Pancreas (tissue), 10 donors: Measurements from ENCODE around the gene POU2AF1. TPM values are rescaled to one million over a fixed set of nuclear protein-coding genes. Genes with fewer than 3 reads are reported as not detected.

ENCODE experiments used
- ATAC-seq, 4 donors: fragments of 200-7000 bp; cut with Tn5 transposase; one replicate each; pipeline versions ENCODE4 v1.8.0 to v1.9.1; 2020; ENCODE audit warnings: mild to moderate bottlenecking in 4 of 4, moderate library complexity in 4 of 4
- DNase-seq, 6 donors: peaks; one replicate each; pipeline ENCODE4 v3.0.0-alpha.2; 2020
- FAIRE-seq: peaks from 2 replicates; lab custom pipeline; 2012; peaks lifted over from hg19 to GRCh38; lab: Jason Lieb, UNC
- H3K27ac ChIP-seq, 4 donors: fragments of 200-600 bp; sonication (generic); 1 replicate in 3 of 4; 2 replicates in 1 of 4; pipeline versions ENCODE4 v1.5.0 to v1.8.0; 2020
- H3K27me3 ChIP-seq, 4 donors: fragments of 200-600 bp; one replicate each; pipeline ENCODE4 v1.8.0; 2021
- H3K36me3 ChIP-seq, 3 donors: fragments of 200-600 bp; sonication (generic) in 1 of 3; one replicate each; pipeline versions ENCODE4 v1.5.0 to v1.8.0; 2020 to 2021
- H3K4me1 ChIP-seq, 3 donors: fragments of 200-600 bp; one replicate each; pipeline ENCODE4 v1.8.0; 2021
- H3K4me3 ChIP-seq, 4 donors: fragments of 200-600 bp; sonication (generic) in 2 of 4; one replicate each; pipeline versions ENCODE4 v1.5.0 to v1.8.0; 2020 to 2021
- H3K9me3 ChIP-seq, 4 donors: fragments of 200-600 bp; one replicate each; pipeline ENCODE4 v1.8.0; 2021
- WGBS, 2 donors: extraction: QIAGEN DNeasy Blood & Tissue Kit; methylation state at CpG; one replicate each; pipeline ENCODE4 v1.1.7; 2013; 5-methylcytosine and 5-hydroxymethylcytosine counted together
- intact Hi-C, 3 donors: fragments of 100-400 bp; cut with DNase I; formaldehyde crosslinking; loops; one replicate each; pipeline versions ENCODE4 v1.11.1 to v1.14.2; 2022
- polyA plus RNA-seq, 2 donors: library from polyadenylated mRNA; stranded (reverse); fragments of 200-250 nt; gene quantifications; one replicate each; pipeline ENCODE4 v1.2.3, GENCODE V29; 2013
- total RNA-seq, 6 donors: library from RNA; stranded (reverse); fragmentation: NEBNext Ultra II Directional in 4 of 6; extraction: Animal tissue kit (Norgen Biotek cat#: 25700) in 4 of 6; gene quantifications; one replicate each; pipeline versions ENCODE4 v1.2.1 to v1.2.4, GENCODE V29; 2021 to 2023
- TF ChIP-seq, protein P1 (sequence below), 4 donors: fragments of 200-600 bp; sonication (generic) in 3 of 4; IDR thresholded peaks; one replicate each; pipeline versions ENCODE4 v1.5.0 to v1.8.0; 2021; ENCODE audit warnings: antibody characterized with exemption in 4 of 4
- donor health status: healthy with polysubstance abuse.
- donor health status: DM: no; HTN: no; CAD: no; lungs with moderate emphysema.
- donor health status: DM: no; HTN: no; CAD: no.
- donor health status: control.
- donor health status: control.
- donor health status: Bipolar disorder and iron deficiency.
- donor health status: DM: yes; HTN: yes; CAD: no.
- donor health status: DM: no; HTN: no; CAD: no.
- donor health status: DM: no; HTN: no; CAD: no.
- donor health status: DM: yes; HTN: yes; CAD: no.

Gene POU2AF1
- total and polyA plus RNA-seq, 8 donors: 0.08 to 2.2 (median 0.41) TPM

DNA sequence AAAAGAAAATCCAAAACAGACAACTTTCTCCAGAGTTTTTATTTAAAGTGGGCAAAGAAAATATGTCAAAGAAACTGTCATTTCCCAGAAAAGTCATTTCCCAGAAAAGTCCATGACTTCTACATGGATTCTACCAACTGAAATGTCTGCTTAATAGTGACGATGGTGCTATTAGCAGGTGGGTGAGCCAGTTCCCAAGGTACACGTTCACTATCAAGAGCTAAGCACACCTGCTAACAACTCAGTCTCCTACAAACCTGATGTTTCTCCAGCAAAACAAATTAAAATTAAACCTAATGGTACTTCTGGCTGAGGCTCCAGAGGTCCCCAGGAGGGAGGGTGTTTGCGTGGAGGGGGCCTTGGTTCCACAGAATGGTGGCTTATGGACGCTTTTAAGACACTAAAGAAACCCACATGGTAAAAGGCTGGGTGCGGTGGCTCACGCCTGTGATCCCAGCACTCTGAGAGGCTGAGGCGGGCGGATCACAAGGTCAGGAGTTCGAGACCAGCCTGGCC, 26.8 kb downstream of the POU2AF1 start:
- Histone ChIP-seq H3K27ac (peak overlapping the region in 2 of 4 donors; percentile 10 to 24), H3K27me3 (no peaks in the 10 kb centered on the region), H3K36me3 (no peaks in the 10 kb centered on the region), H3K9me3 (no peaks in the 10 kb centered on the region), H3K4me1 (peaks cover 7 to 32% (median 29%) of the 10 kb centered on the region in 3 donors), H3K4me3 (no peak overlapping the region)
- FAIRE-seq (no peak), DNase-seq (no peak), ATAC-seq (peak; percentile 57 to 66 (median 64))
- intact Hi-C loops: loop anchor here in 1 of 3 donors (10.0 kb wide), 1 partner anchor 47 kb away; no protein-coding TSS in a partner anchor
- TF ChIP-seq, protein P1, sequence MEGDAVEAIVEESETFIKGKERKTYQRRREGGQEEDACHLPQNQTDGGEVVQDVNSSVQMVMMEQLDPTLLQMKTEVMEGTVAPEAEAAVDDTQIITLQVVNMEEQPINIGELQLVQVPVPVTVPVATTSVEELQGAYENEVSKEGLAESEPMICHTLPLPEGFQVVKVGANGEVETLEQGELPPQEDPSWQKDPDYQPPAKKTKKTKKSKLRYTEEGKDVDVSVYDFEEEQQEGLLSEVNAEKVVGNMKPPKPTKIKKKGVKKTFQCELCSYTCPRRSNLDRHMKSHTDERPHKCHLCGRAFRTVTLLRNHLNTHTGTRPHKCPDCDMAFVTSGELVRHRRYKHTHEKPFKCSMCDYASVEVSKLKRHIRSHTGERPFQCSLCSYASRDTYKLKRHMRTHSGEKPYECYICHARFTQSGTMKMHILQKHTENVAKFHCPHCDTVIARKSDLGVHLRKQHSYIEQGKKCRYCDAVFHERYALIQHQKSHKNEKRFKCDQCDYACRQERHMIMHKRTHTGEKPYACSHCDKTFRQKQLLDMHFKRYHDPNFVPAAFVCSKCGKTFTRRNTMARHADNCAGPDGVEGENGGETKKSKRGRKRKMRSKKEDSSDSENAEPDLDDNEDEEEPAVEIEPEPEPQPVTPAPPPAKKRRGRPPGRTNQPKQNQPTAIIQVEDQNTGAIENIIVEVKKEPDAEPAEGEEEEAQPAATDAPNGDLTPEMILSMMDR (IDR thresholded peaks at IDR 0.05): no peak
- WGBS, 2 donors: 52 to 72% methylated on average over 7 to 8 of the region's 9 CpGs

DNA sequence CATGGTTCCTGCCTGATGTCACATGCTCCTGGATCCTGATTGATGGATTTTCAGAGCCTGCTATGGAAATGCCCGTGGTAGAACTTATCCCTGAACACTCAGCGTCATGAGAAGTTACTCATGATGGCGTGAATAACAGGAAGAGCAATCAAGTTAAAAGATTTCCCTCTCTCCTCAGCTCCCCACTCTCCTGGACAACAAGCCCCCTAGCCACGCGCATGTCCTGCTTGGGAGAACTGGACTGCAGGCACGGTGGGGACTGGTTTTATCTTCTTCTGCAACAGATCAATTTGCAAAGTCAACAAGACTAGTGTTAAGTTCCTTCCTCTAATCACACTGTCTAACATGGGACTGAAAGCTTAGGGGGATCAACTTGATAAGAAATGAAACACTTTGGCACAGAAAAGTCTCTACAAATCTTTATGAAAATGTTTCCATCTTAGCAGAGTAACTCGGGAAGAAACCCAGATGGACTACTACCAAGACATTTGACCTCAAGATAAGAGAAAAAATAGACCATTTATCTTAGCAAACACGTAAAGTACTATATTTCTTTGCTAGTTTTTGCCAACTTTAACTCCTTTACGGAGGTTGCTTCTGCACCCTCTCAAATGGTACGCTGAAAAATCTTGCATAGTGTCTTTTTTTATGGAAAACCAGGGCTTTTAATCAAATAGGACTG, 27.6 kb downstream of the POU2AF1 start:
- no peaks in the 10 kb centered on the region for H3K27me3 ChIP-seq
- peaks cover 7 to 32% (median 29%) of the 10 kb centered on the region in 3 donors for H3K4me1 ChIP-seq
- intact Hi-C loops: loop anchor here in 1 of 3 donors (10.0 kb wide), 1 partner anchor 47 kb away; no protein-coding TSS in a partner anchor
- DNase-seq: no peak
- TF ChIP-seq, protein P1 (IDR thresholded peaks at IDR 0.05): no peak
- ATAC-seq: peak in 3 of 4 donors; percentile 3 to 43 (median 9)
- H3K27ac ChIP-seq: peak overlapping the region in 2 of 4 donors; percentile 17 to 30
- H3K36me3 ChIP-seq: no peaks in the 10 kb centered on the region
- no peak for FAIRE-seq
- no peak overlapping the region for H3K4me3 ChIP-seq
- WGBS, 2 donors: 6 to 13% methylated on average over 10 of the region's 10 CpGs
- H3K9me3 ChIP-seq: no peaks in the 10 kb centered on the region

DNA sequence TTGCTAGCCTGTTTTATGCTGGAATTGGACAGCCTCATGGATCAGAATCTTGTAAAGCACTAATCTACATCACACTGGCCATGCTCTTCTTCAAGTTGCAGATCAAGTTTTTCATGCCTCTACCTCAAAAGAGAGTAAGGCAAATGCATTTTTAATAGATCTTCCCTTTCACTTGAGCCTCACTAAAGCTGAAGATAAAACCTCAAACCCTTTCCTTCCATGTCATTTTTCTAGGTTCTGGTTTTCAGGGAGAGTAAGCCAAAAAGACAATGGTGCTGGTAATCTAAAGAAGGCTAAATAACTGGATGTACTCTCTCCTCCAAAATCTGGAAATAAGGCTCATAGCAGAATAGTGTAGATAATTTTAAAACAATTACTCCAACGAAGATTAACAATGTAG, 28.3 kb downstream of the POU2AF1 start:
- intact Hi-C loops: loop anchor here in 1 of 3 donors (10.0 kb wide), 1 partner anchor 46 kb away; no protein-coding TSS in a partner anchor
- peak overlapping the region in 2 of 4 donors; percentile 17 to 30 for H3K27ac ChIP-seq

DNA sequence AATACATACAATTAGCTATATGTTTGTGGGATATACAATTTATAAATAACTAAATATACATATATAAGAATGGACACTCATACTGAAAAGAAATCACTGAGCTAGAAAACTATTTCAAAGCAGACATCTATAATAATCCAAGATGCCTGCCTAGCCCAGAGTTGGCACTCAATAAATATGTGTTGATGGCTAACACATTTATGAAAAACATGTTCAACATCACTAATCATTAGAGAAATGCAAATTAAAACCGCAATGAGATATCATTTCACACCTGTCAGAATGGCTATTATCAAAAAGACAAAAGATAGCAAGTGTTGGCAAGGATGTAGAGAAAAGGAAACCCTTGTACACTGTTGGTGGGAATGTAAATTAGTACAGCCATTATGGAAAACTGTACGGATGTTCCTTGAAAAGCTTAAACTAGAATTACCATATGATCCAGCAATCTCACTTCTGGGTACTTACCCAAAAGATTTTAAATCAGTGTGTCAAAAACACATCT, 29.8 kb downstream of the POU2AF1 start:
- no peak overlapping the region for H3K27ac ChIP-seq
- intact Hi-C loops: no loop called here
- H3K4me1 ChIP-seq: peaks cover 7 to 29% (median 21%) of the 10 kb centered on the region in 3 donors
- FAIRE-seq (no peak), ATAC-seq (no peak), DNase-seq (no peak)
- TF ChIP-seq, protein P1 (IDR thresholded peaks at IDR 0.05): no peak
- no peaks in the 10 kb centered on the region for H3K36me3 ChIP-seq
- H3K9me3 ChIP-seq: no peaks in the 10 kb centered on the region
- 29 to 37% methylated on average over 2 of the region's 2 CpGs for WGBS, 2 donors
- H3K4me3 ChIP-seq: no peak overlapping the region
- no peaks in the 10 kb centered on the region for H3K27me3 ChIP-seq

More for the DNA sequence above, 28.3 kb downstream of the POU2AF1 start:
- H3K4me3 ChIP-seq: no peak overlapping the region
- TF ChIP-seq, protein P1 (IDR thresholded peaks at IDR 0.05): no peak
- FAIRE-seq (no peak), ATAC-seq (no peak), DNase-seq (no peak)
- H3K27me3 ChIP-seq: no peaks in the 10 kb centered on the region
- H3K9me3 ChIP-seq: no peaks in the 10 kb centered on the region
- H3K36me3 ChIP-seq: no peaks in the 10 kb centered on the region
- H3K4me1 ChIP-seq: peaks cover 7 to 32% (median 23%) of the 10 kb centered on the region in 3 donors
- WGBS, 2 donors: 68 to 69% methylated on average over 1 of the region's 1 CpG
